Measurements from ENCODE around the gene CCDC85C.
A peak's percentile ranks its signal among the peaks of the same experiment; 100 is the strongest.

Gene CCDC85C

GRCh38 chr14:99527427-99528076, 76.5 kb downstream of the CCDC85C start:
- TF ChIP-seq CREB1 (IDR thresholded peaks at IDR 0.05; ENCODE audit: low read depth) = no peak
- no peak for TF ChIP-seq ZBTB7A (IDR thresholded peaks at IDR 0.05; ENCODE audit: low read depth)
- no peak for TF ChIP-seq TEAD4 (IDR thresholded peaks at IDR 0.05)
- TF ChIP-seq REST (IDR thresholded peaks at IDR 0.05; ENCODE audit: low read depth) = no peak
- no peak for TF ChIP-seq USF1 (IDR thresholded peaks at IDR 0.05)
- no peak for TF ChIP-seq RAD21 (IDR thresholded peaks at IDR 0.05; ENCODE audit: low read depth)
- TF ChIP-seq EGR1 (IDR thresholded peaks at IDR 0.05) = no peak
- no peak for TF ChIP-seq MAX (IDR thresholded peaks at IDR 0.05)
- TF ChIP-seq EP300 (IDR thresholded peaks at IDR 0.05; ENCODE audit: borderline replicate concordance) = no peak
- no peak for TF ChIP-seq FOXM1 (IDR thresholded peaks at IDR 0.05; ENCODE audit: borderline replicate concordance, low read depth)
- TF ChIP-seq TAF1 (IDR thresholded peaks at IDR 0.05; ENCODE audit: low read depth) = no peak
- TF ChIP-seq NFIC (IDR thresholded peaks at IDR 0.05) = no peak
- TF ChIP-seq YY1 (IDR thresholded peaks at IDR 0.05; ENCODE audit: low read depth) = no peak
- TF ChIP-seq CEBPB (IDR thresholded peaks at IDR 0.05) = no peak
- TF ChIP-seq TCF12 (IDR thresholded peaks at IDR 0.05; ENCODE audit: low read depth) = no peak

DNA sequence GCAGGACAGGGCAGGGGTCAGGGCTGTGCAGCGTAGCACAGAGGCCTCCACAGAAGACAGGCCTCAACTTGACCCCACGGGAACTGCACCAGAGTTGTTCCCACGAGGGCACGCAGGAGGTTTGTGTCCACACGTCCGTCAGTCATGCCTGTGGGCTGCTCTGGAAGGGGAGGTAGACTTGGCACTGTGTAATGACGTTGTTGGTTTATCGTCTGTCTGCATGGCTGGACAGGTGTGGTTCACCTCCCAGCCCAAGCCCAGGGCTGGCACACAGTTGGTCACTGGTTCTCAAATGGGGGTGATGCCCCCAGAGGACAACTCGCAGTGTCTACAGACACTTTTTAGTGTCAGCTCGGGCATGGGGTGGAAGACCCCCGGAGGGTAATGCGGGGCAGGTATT, 77.0 kb downstream of the CCDC85C start:
- TF ChIP-seq FOXM1 (IDR thresholded peaks at IDR 0.05; ENCODE audit: borderline replicate concordance, low read depth) (no peak), EGR1 (IDR thresholded peaks at IDR 0.05) (no peak), RAD21 (IDR thresholded peaks at IDR 0.05; ENCODE audit: low read depth) (no peak), TEAD4 (IDR thresholded peaks at IDR 0.05) (no peak), YY1 (IDR thresholded peaks at IDR 0.05; ENCODE audit: low read depth) (no peak), USF1 (IDR thresholded peaks at IDR 0.05) (no peak)

DNA sequence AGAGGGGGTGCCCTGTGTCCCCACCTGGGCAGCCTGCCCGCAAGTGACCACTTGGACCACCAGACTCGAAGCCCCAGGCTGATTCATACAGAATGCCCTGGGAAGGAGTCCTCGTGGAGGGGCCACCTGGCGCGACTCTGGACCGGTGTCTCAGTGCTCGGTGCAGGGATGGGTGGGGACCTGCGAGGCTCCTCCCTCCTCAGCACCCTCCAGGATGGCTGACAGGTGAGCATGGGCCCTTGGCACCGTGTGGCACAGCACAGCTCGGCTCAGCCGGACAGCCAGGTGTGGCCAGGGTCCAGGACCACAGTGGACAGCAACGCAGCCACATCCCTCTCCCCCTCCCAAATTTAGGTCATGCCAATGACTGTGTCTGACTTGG, 78.3 kb downstream of the CCDC85C start:
- TF ChIP-seq TEAD4 (IDR thresholded peaks at IDR 0.05) (no peak), TCF12 (IDR thresholded peaks at IDR 0.05; ENCODE audit: low read depth) (no peak), CEBPB (IDR thresholded peaks at IDR 0.05) (no peak), FOXM1 (IDR thresholded peaks at IDR 0.05; ENCODE audit: borderline replicate concordance, low read depth) (no peak), NFIC (IDR thresholded peaks at IDR 0.05) (no peak), TAF1 (IDR thresholded peaks at IDR 0.05; ENCODE audit: low read depth) (no peak), EP300 (IDR thresholded peaks at IDR 0.05; ENCODE audit: borderline replicate concordance) (no peak), EGR1 (IDR thresholded peaks at IDR 0.05) (no peak)

DNA sequence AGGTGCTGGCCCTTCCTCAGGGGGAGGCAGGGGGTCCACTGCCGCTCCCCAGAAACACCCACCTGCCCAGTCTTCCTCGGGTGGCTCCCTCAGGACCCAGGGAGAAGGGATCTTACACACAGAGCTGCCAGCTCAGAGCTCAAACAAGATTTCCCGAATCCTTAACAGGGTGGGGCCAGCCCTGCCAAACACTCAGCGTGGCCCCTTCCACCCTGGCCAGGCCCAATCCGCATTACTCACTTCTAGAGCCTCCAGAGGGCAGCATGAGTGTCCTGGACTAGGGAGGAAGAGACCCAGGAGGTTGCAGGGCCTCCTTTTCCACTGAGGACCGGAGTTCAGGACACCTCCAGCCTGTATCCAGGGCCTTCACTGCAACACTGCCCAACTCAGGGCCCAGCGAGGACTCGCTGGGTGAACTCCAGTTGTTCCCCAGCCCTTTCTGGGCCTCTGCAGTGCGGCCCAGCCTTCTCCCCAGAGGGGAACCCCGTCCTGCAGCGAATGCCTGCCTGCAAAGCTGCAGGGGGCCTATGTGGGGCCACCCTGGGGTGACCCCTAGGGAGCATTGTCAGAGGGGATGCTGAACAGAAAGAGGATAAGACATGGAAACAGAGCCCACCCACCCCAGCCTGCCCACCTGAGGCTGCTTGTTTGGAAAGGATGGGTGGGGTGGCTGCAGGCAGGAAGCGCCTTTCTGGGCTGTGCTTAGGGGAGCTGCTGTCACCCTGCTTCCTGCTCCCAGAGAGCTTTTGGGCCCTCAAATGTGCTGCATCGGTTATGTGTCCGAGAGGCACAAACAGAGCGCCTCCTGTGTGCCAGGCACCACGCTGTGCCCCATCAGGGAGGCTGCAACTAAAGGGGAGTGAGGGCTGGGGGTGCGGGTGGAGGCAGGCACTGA, 79.0 kb downstream of the CCDC85C start:
- TF ChIP-seq RAD21 (IDR thresholded peaks at IDR 0.05; ENCODE audit: low read depth) (peak; percentile 59), REST (IDR thresholded peaks at IDR 0.05; ENCODE audit: low read depth) (no peak)

DNA sequence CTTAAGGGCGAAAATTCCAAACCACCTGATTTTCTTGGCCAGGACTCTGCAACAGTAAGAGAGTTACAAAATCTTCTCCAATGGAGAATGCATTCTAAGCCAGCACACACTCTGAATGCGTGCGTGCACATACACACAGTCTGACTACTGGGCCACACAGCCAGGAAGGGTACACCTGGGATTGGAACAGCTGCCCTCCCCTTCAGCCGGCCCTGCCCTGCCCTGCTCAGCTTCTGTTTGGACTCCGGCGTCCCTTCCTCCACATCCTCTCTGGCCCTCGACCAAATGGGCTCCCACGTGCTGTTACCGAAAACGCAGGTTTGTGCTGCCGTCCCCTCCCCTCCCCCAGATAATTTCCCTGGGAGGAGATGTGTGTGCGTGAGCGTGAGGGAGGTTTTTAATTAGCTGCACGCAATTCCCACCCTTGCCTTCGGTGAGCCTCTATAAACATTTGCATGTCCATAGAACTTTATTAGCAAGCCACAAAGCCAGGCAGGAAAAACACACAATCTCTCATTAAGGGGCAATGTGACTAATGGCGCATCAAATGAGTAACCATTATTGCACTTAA, 79.8 kb downstream of the CCDC85C start:
- TF ChIP-seq YY1 (IDR thresholded peaks at IDR 0.05; ENCODE audit: low read depth) (no peak), TCF12 (IDR thresholded peaks at IDR 0.05; ENCODE audit: low read depth) (no peak), TAF1 (IDR thresholded peaks at IDR 0.05; ENCODE audit: low read depth) (no peak), EP300 (IDR thresholded peaks at IDR 0.05; ENCODE audit: borderline replicate concordance) (no peak), RAD21 (IDR thresholded peaks at IDR 0.05; ENCODE audit: low read depth) (no peak), FOXM1 (IDR thresholded peaks at IDR 0.05; ENCODE audit: borderline replicate concordance, low read depth) (no peak), USF1 (IDR thresholded peaks at IDR 0.05) (no peak), REST (IDR thresholded peaks at IDR 0.05; ENCODE audit: low read depth) (no peak), CEBPB (IDR thresholded peaks at IDR 0.05) (no peak), TEAD4 (IDR thresholded peaks at IDR 0.05) (no peak), MAX (IDR thresholded peaks at IDR 0.05) (no peak), NFIC (IDR thresholded peaks at IDR 0.05) (no peak), ZBTB7A (IDR thresholded peaks at IDR 0.05; ENCODE audit: low read depth) (no peak), EGR1 (IDR thresholded peaks at IDR 0.05) (no peak), CREB1 (IDR thresholded peaks at IDR 0.05; ENCODE audit: low read depth) (no peak)
